Right lobe of liver (tissue), 4 donors: ENCODE results near the gene DENND4A.

ENCODE experiments used
- CTCF ChIP-seq, 4 donors: fragments of 200-600 bp in 3 of 4; fragments of 450-650 bp in 1 of 4; IDR thresholded peaks; one replicate each; pipeline versions ENCODE4 v1.5.1 to v1.8.0; 2016 to 2022; ENCODE audit warnings: antibody characterized with exemption in 4 of 4, mild to moderate bottlenecking in 2 of 4
- POLR2A ChIP-seq: fragments of 450-650 bp; IDR thresholded peaks from one replicate; pipeline ENCODE4 v1.6.1; 2017; ENCODE audit warnings: antibody characterized with exemption, mild to moderate bottlenecking
- donor health status: DM: no; HTN: no; CAD: no.
- donor health status: DM: no; HTN: no; CAD: no.
- donor health status: DM: no; HTN: yes; CAD: no.

- TF ChIP-seq POLR2A (no peak), CTCF (IDR thresholded peaks at IDR 0.05) (no peak)
Measured at GRCh38 chr15:65821070-65821469, 29.0 kb upstream of the DENND4A start.
